ENCODE data around the gene FGR. TPM values are rescaled to one million over a fixed set of nuclear protein-coding genes. Genes with fewer than 3 reads are reported as not detected.

Gene FGR
- total and polyA plus RNA-seq, 8 donors, result 3.1 to 126 (median 4.7) TPM

- peaks cover 0 to 16% of the 10 kb centered on the region in 2 donors for H3K36me3 ChIP-seq
- H3K27ac ChIP-seq, result peak overlapping the region in 1 of 2 donors; percentile 95
- H3K9me3 ChIP-seq, result no peaks in the 10 kb centered on the region
- DNase-seq (peak in 1 of 4 donors; percentile 23), ATAC-seq (no peak)
- H3K4me1 ChIP-seq, result peaks cover 7 to 99% of the 10 kb centered on the region in 2 donors
- H3K27me3 ChIP-seq, result no peaks in the 10 kb centered on the region
- intact Hi-C loops (cut with DNase I), result no loop called here
- TF ChIP-seq, protein P1, sequence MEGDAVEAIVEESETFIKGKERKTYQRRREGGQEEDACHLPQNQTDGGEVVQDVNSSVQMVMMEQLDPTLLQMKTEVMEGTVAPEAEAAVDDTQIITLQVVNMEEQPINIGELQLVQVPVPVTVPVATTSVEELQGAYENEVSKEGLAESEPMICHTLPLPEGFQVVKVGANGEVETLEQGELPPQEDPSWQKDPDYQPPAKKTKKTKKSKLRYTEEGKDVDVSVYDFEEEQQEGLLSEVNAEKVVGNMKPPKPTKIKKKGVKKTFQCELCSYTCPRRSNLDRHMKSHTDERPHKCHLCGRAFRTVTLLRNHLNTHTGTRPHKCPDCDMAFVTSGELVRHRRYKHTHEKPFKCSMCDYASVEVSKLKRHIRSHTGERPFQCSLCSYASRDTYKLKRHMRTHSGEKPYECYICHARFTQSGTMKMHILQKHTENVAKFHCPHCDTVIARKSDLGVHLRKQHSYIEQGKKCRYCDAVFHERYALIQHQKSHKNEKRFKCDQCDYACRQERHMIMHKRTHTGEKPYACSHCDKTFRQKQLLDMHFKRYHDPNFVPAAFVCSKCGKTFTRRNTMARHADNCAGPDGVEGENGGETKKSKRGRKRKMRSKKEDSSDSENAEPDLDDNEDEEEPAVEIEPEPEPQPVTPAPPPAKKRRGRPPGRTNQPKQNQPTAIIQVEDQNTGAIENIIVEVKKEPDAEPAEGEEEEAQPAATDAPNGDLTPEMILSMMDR (IDR thresholded peaks at IDR 0.05), result no peak
- peak overlapping the region in 1 of 2 donors; percentile 42 for H3K4me3 ChIP-seq
Observed at GRCh38 chr1:27627061-27627460, 7.9 kb downstream of the FGR start.

GRCh38 chr1:27626031-27626935, 8.7 kb downstream of the FGR start:
- peak overlapping the region; percentile 13 to 95 for H3K27ac ChIP-seq

DNA sequence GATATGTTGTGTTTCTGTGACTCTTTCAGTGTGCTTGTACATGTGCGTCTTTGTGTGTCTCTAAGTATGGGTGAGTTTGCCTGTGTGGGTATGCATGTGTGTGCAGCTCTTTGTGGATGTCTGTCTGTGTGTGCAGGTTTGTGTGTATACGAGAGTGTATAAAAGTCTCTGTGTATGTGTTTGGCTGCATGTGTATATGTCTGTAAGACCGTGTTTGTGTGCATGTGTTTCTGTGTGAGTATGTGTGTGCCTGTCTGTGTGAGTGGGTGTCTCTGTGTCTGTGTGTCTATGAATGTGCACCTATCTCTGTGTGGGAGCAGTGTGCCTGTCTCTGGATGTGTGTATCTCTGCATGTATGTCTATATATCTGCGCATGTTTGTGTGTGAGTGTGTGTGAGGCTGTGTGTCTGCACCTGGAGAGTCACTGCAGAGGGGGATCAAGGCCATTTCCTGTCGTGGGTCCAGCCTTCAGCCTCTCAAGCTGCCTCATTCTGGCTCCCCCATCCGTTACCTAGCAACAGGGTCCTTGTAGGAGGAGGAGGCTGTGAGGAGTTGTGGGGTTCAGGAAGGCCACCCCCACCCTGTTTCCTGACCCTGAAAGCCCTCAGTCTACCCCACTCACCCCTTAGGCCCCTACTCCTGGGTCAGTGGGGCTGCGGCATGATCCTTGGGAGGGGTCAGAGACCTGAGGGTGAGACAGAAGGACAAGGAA, 10.4 kb downstream of the FGR start:
- H3K4me1 ChIP-seq, result peaks cover 7 to 98% of the 10 kb centered on the region in 2 donors
- peaks cover 0 to 38% of the 10 kb centered on the region in 2 donors for H3K36me3 ChIP-seq
- TF ChIP-seq, protein P1 (IDR thresholded peaks at IDR 0.05), result no peak
- H3K27me3 ChIP-seq, result no peaks in the 10 kb centered on the region
- intact Hi-C loops (cut with DNase I), result no loop called here
- no peak for DNase-seq
- ATAC-seq, result no peak
- peak overlapping the region in 1 of 2 donors; percentile 42 for H3K4me3 ChIP-seq
- H3K9me3 ChIP-seq, result no peaks in the 10 kb centered on the region
- peak overlapping the region in 1 of 2 donors; percentile 95 for H3K27ac ChIP-seq

More at GRCh38 chr1:27626031-27626935, 8.7 kb downstream of the FGR start:
- no peaks in the 10 kb centered on the region for H3K27me3 ChIP-seq
- intact Hi-C loops (cut with DNase I), result no loop called here
- peaks cover 0 to 24% of the 10 kb centered on the region in 2 donors for H3K36me3 ChIP-seq
- peaks cover 7 to 99% of the 10 kb centered on the region in 2 donors for H3K4me1 ChIP-seq
- TF ChIP-seq, protein P1 (IDR thresholded peaks at IDR 0.05), result no peak
- ATAC-seq, result peak; percentile 44
- peak in 1 of 4 donors; percentile 69 for DNase-seq
- peak overlapping the region in 1 of 2 donors; percentile 42 for H3K4me3 ChIP-seq
- no peaks in the 10 kb centered on the region for H3K9me3 ChIP-seq

DNA sequence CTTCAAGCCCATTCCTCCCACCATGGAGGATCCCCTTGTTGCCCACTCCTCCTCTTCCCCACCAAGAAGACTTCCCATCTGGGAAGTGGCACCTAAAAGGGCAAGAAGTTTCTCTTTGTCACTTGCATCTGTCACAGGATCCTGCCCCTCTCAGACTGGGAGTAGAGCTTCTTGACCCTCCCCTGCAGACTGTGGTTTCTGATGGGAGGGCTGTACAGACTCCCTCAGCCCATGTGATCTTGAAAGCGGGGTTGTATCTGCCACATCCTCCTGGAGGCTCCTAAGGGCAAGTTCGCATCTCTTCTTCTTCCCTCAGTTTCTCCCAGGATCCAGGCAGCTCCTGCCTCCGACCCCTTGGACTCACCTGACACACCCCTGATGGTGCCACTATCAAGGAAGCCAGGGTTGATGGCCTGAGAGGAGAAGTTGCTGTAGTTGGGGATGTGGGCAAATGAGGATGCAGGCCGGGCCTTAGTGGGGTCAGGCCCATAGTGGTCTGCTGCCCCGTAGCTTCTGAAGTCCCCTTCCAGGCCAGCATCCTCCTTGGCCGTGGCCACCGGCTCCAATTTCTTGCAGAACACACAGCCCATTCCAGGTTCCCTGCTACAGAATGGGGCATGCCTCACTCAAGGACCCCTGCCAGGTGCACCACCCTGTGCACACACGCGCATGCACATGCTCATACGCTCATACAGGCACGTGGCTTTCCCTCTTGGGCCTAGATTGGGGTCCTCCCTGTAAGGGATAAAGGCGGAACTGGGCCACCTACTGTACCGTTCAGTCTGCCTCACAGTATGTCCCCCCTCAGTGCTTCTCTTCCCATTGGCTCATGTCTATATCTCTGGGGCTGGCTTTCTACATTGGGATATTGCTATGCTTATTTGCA, 11.4 kb downstream of the FGR start:
- no peaks in the 10 kb centered on the region for H3K27me3 ChIP-seq
- H3K27ac ChIP-seq, result peak overlapping the region in 1 of 2 donors; percentile 95
- TF ChIP-seq, protein P1 (IDR thresholded peaks at IDR 0.05), result no peak
- DNase-seq, result peak in 1 of 4 donors; percentile 61
- peak overlapping the region in 1 of 2 donors; percentile 3 for H3K4me3 ChIP-seq
- no peaks in the 10 kb centered on the region for H3K9me3 ChIP-seq
- H3K36me3 ChIP-seq, result peaks cover 0 to 49% of the 10 kb centered on the region in 2 donors
- ATAC-seq, result no peak
- peaks cover under 1 to 98% of the 10 kb centered on the region in 2 donors for H3K4me1 ChIP-seq
- intact Hi-C loops (cut with DNase I), result no loop called here
